H9 (cell line): ENCODE results near the gene KRTAP4-1. TPM values are rescaled to one million over a fixed set of nuclear protein-coding genes. Genes with fewer than 3 reads are reported as not detected.
"Not testable (repeated sequence)": the region's sequence is repeated elsewhere in the genome, so short reads cannot be mapped to it uniquely, and the experiment has no call there.

Source experiments
- DNase-seq: peaks from one replicate; pipeline ENCODE4 v3.0.0-alpha.2; 2017
- H2AFZ ChIP-seq: one replicate; pipeline ENCODE4 v1.6.1; 2013; ENCODE audit warnings: mild to moderate bottlenecking, low read length, control low read depth, moderate library complexity
- H2AK5ac ChIP-seq: 2 replicates; pipeline ENCODE4 v1.6.1; 2013; ENCODE audit warnings: low read length, control low read depth, mixed read lengths; ENCODE audit not compliant: insufficient read length
- H2BK120ac ChIP-seq: one replicate; pipeline ENCODE4 v1.6.1; 2013; ENCODE audit warnings: low read depth, mild to moderate bottlenecking, low read length, control low read depth, inconsistent platforms; ENCODE audit not compliant: poor library complexity, severe bottlenecking
- H2BK12ac ChIP-seq: 2 replicates; pipeline ENCODE4 v1.6.1; 2013; ENCODE audit warnings: low read length, control low read depth, mixed read lengths, low read depth; ENCODE audit not compliant: insufficient read length
- H2BK15ac ChIP-seq: 2 replicates; pipeline ENCODE4 v1.6.1; 2013; ENCODE audit warnings: low read depth, low read length, control low read depth
- H2BK20ac ChIP-seq: one replicate; pipeline ENCODE4 v1.6.1; 2013; ENCODE audit warnings: low read depth, mild to moderate bottlenecking, low read length, control low read depth, inconsistent platforms; ENCODE audit not compliant: poor library complexity, severe bottlenecking
- H2BK5ac ChIP-seq: 2 replicates; pipeline ENCODE4 v1.6.1; 2013; ENCODE audit warnings: low read length, control low read depth, mixed read lengths; ENCODE audit not compliant: insufficient read length
- H3K14ac ChIP-seq: 2 replicates; pipeline ENCODE4 v1.6.1; 2013; ENCODE audit warnings: low read length, control low read depth; ENCODE audit not compliant: insufficient read depth
- H3K18ac ChIP-seq: 2 replicates; pipeline ENCODE4 v1.6.1; 2013; ENCODE audit warnings: low read depth, mild to moderate bottlenecking, mixed read lengths, low read length, control low read depth; ENCODE audit not compliant: insufficient read length
- H3K23ac ChIP-seq: 2 replicates; pipeline ENCODE4 v1.6.1; 2013; ENCODE audit warnings: low read length, control low read depth, mixed read lengths, low read depth; ENCODE audit not compliant: insufficient read length
- H3K23me2 ChIP-seq: 2 replicates; pipeline ENCODE4 v1.6.1; 2013; ENCODE audit warnings: low read depth, mild to moderate bottlenecking, mixed read lengths, low read length, control low read depth; ENCODE audit not compliant: insufficient read length, poor library complexity, severe bottlenecking
- H3K27ac ChIP-seq: 2 replicates; pipeline ENCODE4 v1.5.1; 2013; ENCODE audit warnings: low read length, control low read depth, mixed read lengths, low read depth; ENCODE audit not compliant: insufficient read length
- H3K27me3 ChIP-seq: 2 replicates; pipeline ENCODE4 v1.6.1; 2013; ENCODE audit warnings: low read length, control low read depth, inconsistent platforms; ENCODE audit not compliant: insufficient read depth
- H3K4ac ChIP-seq: 2 replicates; pipeline ENCODE4 v1.6.1; 2013; ENCODE audit warnings: low read depth, mild to moderate bottlenecking, control low read depth, inconsistent platforms, low read length, moderate library complexity
- H3K4me1 ChIP-seq: 2 replicates; pipeline ENCODE4 v1.6.1; 2013; ENCODE audit warnings: low read length, control low read depth, inconsistent platforms; ENCODE audit not compliant: insufficient read depth
- H3K4me2 ChIP-seq: 2 replicates; pipeline ENCODE4 v1.6.1; 2013; ENCODE audit warnings: low read length, control low read depth, mixed read lengths; ENCODE audit not compliant: insufficient read length, insufficient read depth
- H3K56ac ChIP-seq: 2 replicates; pipeline ENCODE4 v1.6.1; 2013; ENCODE audit warnings: low read depth, mild to moderate bottlenecking, mixed read lengths, low read length, control low read depth; ENCODE audit not compliant: insufficient read length
- H3K79me1 ChIP-seq: 2 replicates; pipeline ENCODE4 v1.6.1; 2013; ENCODE audit warnings: low read depth, mild to moderate bottlenecking, moderate library complexity, low read length, control low read depth, inconsistent platforms; ENCODE audit not compliant: insufficient read depth, poor library complexity, severe bottlenecking
- H3K79me2 ChIP-seq: 2 replicates; pipeline ENCODE4 v1.6.1; 2013; ENCODE audit warnings: low read length, control low read depth, inconsistent platforms; ENCODE audit not compliant: insufficient read depth
- H3K9ac ChIP-seq: 2 replicates; pipeline ENCODE4 v1.6.1; 2013; ENCODE audit warnings: low read length, control low read depth, mixed read lengths; ENCODE audit not compliant: insufficient read length; ENCODE audit errors: extremely low read depth
- H3K9me3 ChIP-seq: one replicate; pipeline ENCODE4 v1.6.1; 2013; ENCODE audit warnings: low read depth, low read length, inconsistent platforms; ENCODE audit not compliant: control insufficient read depth
- H3T11ph ChIP-seq: one replicate; pipeline ENCODE4 v1.6.1; 2013; ENCODE audit warnings: mild to moderate bottlenecking, low read length, control low read depth, inconsistent platforms
- H4K20me1 ChIP-seq: one replicate; pipeline ENCODE4 v1.6.1; 2013; ENCODE audit not compliant: control insufficient read depth, insufficient read length, insufficient read depth
- H4K5ac ChIP-seq: 2 replicates; pipeline ENCODE4 v1.6.1; 2013; ENCODE audit warnings: low read depth, mild to moderate bottlenecking, mixed read lengths, low read length, control low read depth; ENCODE audit not compliant: insufficient read length
- H4K8ac ChIP-seq: replicated peaks from 2 replicates; pipeline ENCODE4 v1.6.1; 2013; ENCODE audit warnings: low read length, control low read depth, mixed read lengths, low read depth; ENCODE audit not compliant: insufficient read length
- H4K91ac ChIP-seq: 2 replicates; pipeline ENCODE4 v1.6.1; 2013; ENCODE audit warnings: low read depth, mild to moderate bottlenecking, moderate library complexity, mixed read lengths, low read length, control low read depth; ENCODE audit not compliant: insufficient read length
- H3K27ac Mint-ChIP-seq, 3 experiments: 2 replicates in 2 of 3; 3 replicates in 1 of 3; pipeline ENCODE4 v1.8.0; 2020 to 2021; ENCODE audit warnings: mixed read lengths in 3 of 3, mild to moderate bottlenecking in 1 of 3, moderate library complexity in 1 of 3
- H3K27me3 Mint-ChIP-seq: 2 replicates; pipeline ENCODE4 v1.8.0; 2021; ENCODE audit warnings: low read depth, mild to moderate bottlenecking, moderate library complexity, mixed read lengths
- H3K36me3 Mint-ChIP-seq, 3 experiments: 2 replicates in 2 of 3; 3 replicates in 1 of 3; pipeline ENCODE4 v1.8.0; 2020 to 2021; ENCODE audit warnings: low read depth in 3 of 3, mixed read lengths in 3 of 3; ENCODE audit not compliant: insufficient read depth in 1 of 3
- H3K4me1 Mint-ChIP-seq, 2 experiments: 2 replicates each; pipeline ENCODE4 v1.8.0; 2020; ENCODE audit warnings: mixed read lengths in 2 of 2
- H3K4me3 Mint-ChIP-seq, 2 experiments: 2 replicates in 1 of 2; 3 replicates in 1 of 2; pipeline ENCODE4 v1.8.0; 2020 to 2021; ENCODE audit warnings: mild to moderate bottlenecking in 2 of 2, mixed read lengths in 2 of 2, moderate library complexity in 1 of 2
- H3K9me3 Mint-ChIP-seq, 2 experiments: 2 replicates in 1 of 2; 3 replicates in 1 of 2; pipeline ENCODE4 v1.8.0; 2020; ENCODE audit warnings: mild to moderate bottlenecking in 2 of 2, mixed read lengths in 2 of 2, moderate library complexity in 1 of 2
- CTCF ChIP-seq: fragments of 200-600 bp; sonication (generic); conservative IDR thresholded peaks from 3 replicates; pipeline ENCODE4 v1.8.0; 2021; ENCODE audit warnings: antibody characterized with exemption, mild to moderate bottlenecking
- WGBS: extraction: QIAGEN DNeasy Blood & Tissue Kit; methylation state at CpG from one replicate; pipeline ENCODE4 v1.1.7; 2013; ENCODE audit warnings: missing lambda C conversion rate, low lambda C conversion rate, mixed read lengths; ENCODE audit not compliant: insufficient read length; ENCODE audit errors: extremely low coverage; 5-methylcytosine and 5-hydroxymethylcytosine counted together
- total RNA-seq: library from RNA; stranded (reverse); gene quantifications from 2 replicates; pipeline ENCODE4 v1.2.1, GENCODE V29; 2021

KRTAP4-1 gene
- total RNA-seq, 1 experiment from 2014 or later, result not detected

GRCh38 chr17:41160648-41161047 lies 24.1 kb downstream of the KRTAP4-1 start, which contains the start of gene KRTAP4-4:
Gene KRTAP4-4, minus strand, starts transcription at chr17:41160748. Its CDS starts 57 bp downstream, at chr17:41160691.
- H3K9me3 Mint-ChIP-seq, result no peaks in the 10 kb centered on the region
- Histone ChIP-seq H4K20me1 (no peaks in the 10 kb centered on the region), H3K4me1 (no peaks in the 10 kb centered on the region), H3K27ac (no peak within 1 kb of the TSS), H3K18ac (peak within 1 kb of the TSS; percentile 24), H4K91ac (no peak within 1 kb of the TSS), H3K4ac (no peak within 1 kb of the TSS), H2BK15ac (no peak within 1 kb of the TSS), H3K14ac (no peak within 1 kb of the TSS), H3K9ac (no peak within 1 kb of the TSS), H2AFZ (no peak within 1 kb of the TSS), H3T11ph (no peak within 1 kb of the TSS), H2BK120ac (no peak within 1 kb of the TSS), H3K23ac (no peak within 1 kb of the TSS), H3K23me2 (no peaks in the 10 kb centered on the region), H3K4me2 (no peak within 1 kb of the TSS), H2BK5ac (no peak within 1 kb of the TSS), H2BK12ac (no peak within 1 kb of the TSS), H3K9me3 (no peaks in the 10 kb centered on the region), H4K5ac (no peak within 1 kb of the TSS), H3K79me2 (no peaks in the 10 kb centered on the region), H3K27me3 (no peaks in the 10 kb centered on the region), H3K79me1 (no peaks in the 10 kb centered on the region), H2BK20ac (no peak within 1 kb of the TSS), H4K8ac (no peak within 1 kb of the TSS), H2AK5ac (no peak within 1 kb of the TSS), H3K56ac (no peak within 1 kb of the TSS)
- no peak within 1 kb of the TSS for H3K4me3 Mint-ChIP-seq
- no peak for DNase-seq
- peaks cover 0 to 3% of the 10 kb centered on the region in 2 experiments; a peak in 1 of 4 replicates for H3K4me1 Mint-ChIP-seq
- H3K27ac Mint-ChIP-seq, result no peak within 1 kb of the TSS; a peak in 1 of 7 replicates
- TF ChIP-seq CTCF, result no peak
- WGBS, result no CpG with 5 or more reads among the region's 1 CpG
- H3K36me3 Mint-ChIP-seq, result no peaks in the 10 kb centered on the region
- no peaks in the 10 kb centered on the region for H3K27me3 Mint-ChIP-seq

GRCh38 chr17:41160190-41160589 lies 24.5 kb downstream of the KRTAP4-1 start:
- H3K4ac ChIP-seq, H4K5ac ChIP-seq, H2BK120ac ChIP-seq, DNase-seq, H3K23me2 ChIP-seq, H4K20me1 ChIP-seq, H2AFZ ChIP-seq, H2BK15ac ChIP-seq, H3K27me3 ChIP-seq, H2AK5ac ChIP-seq, H3K56ac ChIP-seq, H3T11ph ChIP-seq, H3K9me3 Mint-ChIP-seq, H3K9me3 ChIP-seq, H3K79me2 ChIP-seq, H3K4me3 Mint-ChIP-seq, H3K14ac ChIP-seq, H3K27me3 Mint-ChIP-seq, H3K79me1 ChIP-seq, H3K4me1 Mint-ChIP-seq, H3K27ac ChIP-seq, H4K8ac ChIP-seq, H2BK20ac ChIP-seq, H3K36me3 Mint-ChIP-seq, H4K91ac ChIP-seq, H3K9ac ChIP-seq, H3K4me2 ChIP-seq, H3K23ac ChIP-seq, H3K27ac Mint-ChIP-seq, H2BK12ac ChIP-seq, H3K18ac ChIP-seq, H3K4me1 ChIP-seq, H2BK5ac ChIP-seq: not testable (repeated sequence)
- WGBS, result no CpG with 5 or more reads among the region's 3 CpGs
